Glutamatergic neuron (in vitro differentiated cells): Measurements from ENCODE around the gene MINDY3. TPM values are rescaled to one million over a fixed set of nuclear protein-coding genes. Genes with fewer than 3 reads are reported as not detected.

Source experiments
- DNase-seq: peaks from one replicate; pipeline ENCODE4 v3.0.0; 2022
- H3K27ac Mint-ChIP-seq: one replicate; pipeline ENCODE4 v1.8.0; 2020; ENCODE audit warnings: mild to moderate bottlenecking, mixed read lengths, inconsistent platforms; ENCODE audit not compliant: unreplicated experiment
- H3K27me3 Mint-ChIP-seq: one replicate; pipeline ENCODE4 v1.8.0; 2020; ENCODE audit warnings: mild to moderate bottlenecking, moderate library complexity, mixed read lengths, inconsistent platforms; ENCODE audit not compliant: unreplicated experiment
- H3K36me3 Mint-ChIP-seq: one replicate; pipeline ENCODE4 v1.8.0; 2020; ENCODE audit warnings: mild to moderate bottlenecking, mixed read lengths, inconsistent platforms; ENCODE audit not compliant: unreplicated experiment
- H3K4me1 Mint-ChIP-seq: one replicate; pipeline ENCODE4 v1.8.0; 2020; ENCODE audit warnings: mild to moderate bottlenecking, low read depth, mixed read lengths, inconsistent platforms; ENCODE audit not compliant: unreplicated experiment
- H3K4me3 Mint-ChIP-seq: one replicate; pipeline ENCODE4 v1.8.0; 2020; ENCODE audit warnings: mild to moderate bottlenecking, mixed read lengths, inconsistent platforms; ENCODE audit not compliant: unreplicated experiment
- H3K9me3 Mint-ChIP-seq: one replicate; pipeline ENCODE4 v1.8.0; 2020; ENCODE audit warnings: mild to moderate bottlenecking, moderate library complexity, mixed read lengths, inconsistent platforms; ENCODE audit not compliant: unreplicated experiment
- CTCF ChIP-seq: fragments of 200-600 bp; sonication (generic); IDR thresholded peaks from one replicate; pipeline ENCODE4 v1.5.0; 2021; ENCODE audit not compliant: partially characterized antibody, unreplicated experiment
- total RNA-seq: library from RNA; stranded (reverse); fragmentation: NEBNext Ultra II Directional; extraction: Animal tissue kit (Norgen Biotek cat#: 25700); gene quantifications from one replicate; pipeline ENCODE4 v1.2.1, GENCODE V29; 2021; ENCODE audit not compliant: unreplicated experiment

MINDY3 gene
- total RNA-seq, 1 donor from 2014 or later = 45.6 TPM

DNA sequence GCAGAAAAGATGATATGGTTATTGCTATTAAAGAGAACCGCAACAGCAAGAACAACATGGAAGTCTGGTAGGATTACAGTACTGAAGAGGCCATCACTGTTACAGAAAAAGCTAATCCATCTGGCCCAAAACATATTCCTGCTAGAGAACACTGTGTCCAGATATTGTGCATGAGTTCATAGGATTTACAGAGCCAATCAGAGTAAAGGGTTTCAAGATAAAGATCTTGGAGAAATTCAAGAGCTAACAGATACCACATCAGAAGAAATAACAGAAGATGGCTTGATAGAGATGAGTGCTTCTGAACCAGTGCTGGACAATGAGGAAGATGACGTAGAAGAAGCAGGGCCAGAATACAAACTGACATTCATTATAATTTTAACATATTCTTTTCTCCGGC is 58.7 kb downstream of the MINDY3 start:
- Mint-ChIP-seq H3K27ac (no peak overlapping the region), H3K27me3 (no peaks in the 10 kb centered on the region), H3K36me3 (no peaks in the 10 kb centered on the region), H3K4me1 (peaks cover 4% of the 10 kb centered on the region), H3K9me3 (no peaks in the 10 kb centered on the region), H3K4me3 (no peak overlapping the region)
- DNase-seq = no peak
- TF ChIP-seq CTCF = no peak

DNA sequence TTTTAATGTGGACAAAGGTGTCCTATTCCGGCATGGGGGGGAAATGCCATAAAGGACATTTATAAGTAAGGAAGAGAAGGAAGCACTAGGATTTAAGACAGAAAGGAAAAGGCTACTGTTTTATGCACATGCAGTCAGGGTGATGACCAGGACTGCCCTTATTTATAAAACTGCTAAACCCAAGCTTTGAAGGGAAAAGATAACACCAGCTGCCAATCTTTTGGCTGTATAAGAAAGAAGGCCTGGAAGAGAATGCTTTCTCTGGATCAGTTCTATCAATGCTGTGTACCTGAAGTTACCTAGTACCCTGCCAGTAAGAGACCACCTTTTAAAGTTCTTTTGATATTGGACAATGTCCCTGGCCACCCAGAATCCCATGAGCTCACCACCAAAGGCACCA is 59.2 kb downstream of the MINDY3 start:
- TF ChIP-seq CTCF = no peak
- Mint-ChIP-seq H3K27me3 (no peaks in the 10 kb centered on the region), H3K4me1 (peaks cover 4% of the 10 kb centered on the region), H3K27ac (no peak overlapping the region), H3K9me3 (no peaks in the 10 kb centered on the region), H3K36me3 (no peaks in the 10 kb centered on the region), H3K4me3 (no peak overlapping the region)
- no peak for DNase-seq

- Mint-ChIP-seq H3K4me1 (peaks cover under 1% of the 10 kb centered on the region), H3K27me3 (no peaks in the 10 kb centered on the region), H3K9me3 (no peaks in the 10 kb centered on the region), H3K27ac (no peak overlapping the region), H3K4me3 (no peak overlapping the region), H3K36me3 (no peaks in the 10 kb centered on the region)
- TF ChIP-seq CTCF = no peak
- DNase-seq = no peak
Observed at GRCh38 chr10:15797346-15797745, 63.0 kb downstream of the MINDY3 start.

DNA sequence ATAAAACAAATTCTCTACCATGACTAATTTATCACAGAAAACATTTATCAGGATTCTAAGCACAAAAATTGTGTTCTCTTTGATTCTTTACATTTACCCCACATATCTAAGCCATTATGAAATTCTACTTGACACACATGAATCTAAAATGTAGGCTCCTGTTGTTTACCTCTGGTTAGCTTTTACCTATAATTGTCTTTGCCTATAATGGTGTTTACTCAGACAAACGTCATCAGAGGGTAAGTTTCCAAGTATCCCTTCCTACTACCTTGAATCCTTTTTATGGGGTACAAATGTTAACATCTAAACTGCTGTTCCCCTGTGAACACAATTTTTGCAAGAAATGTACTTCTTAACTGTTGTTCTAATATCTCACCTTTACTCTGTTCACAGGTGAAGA is 63.5 kb downstream of the MINDY3 start:
- TF ChIP-seq CTCF = no peak
- Mint-ChIP-seq H3K9me3 (no peaks in the 10 kb centered on the region), H3K4me3 (no peak overlapping the region), H3K27ac (no peak overlapping the region), H3K27me3 (no peaks in the 10 kb centered on the region), H3K4me1 (peaks cover 4% of the 10 kb centered on the region), H3K36me3 (no peaks in the 10 kb centered on the region)
- DNase-seq = no peak

GRCh38 chr10:15796098-15796759 is 64.1 kb downstream of the MINDY3 start:
- no peak overlapping the region for H3K4me3 Mint-ChIP-seq
- no peaks in the 10 kb centered on the region for H3K27me3 Mint-ChIP-seq
- no peak for TF ChIP-seq CTCF
- peaks cover 9% of the 10 kb centered on the region for H3K4me1 Mint-ChIP-seq
- H3K36me3 Mint-ChIP-seq = no peaks in the 10 kb centered on the region
- no peak for DNase-seq
- no peak overlapping the region for H3K27ac Mint-ChIP-seq
- H3K9me3 Mint-ChIP-seq = no peaks in the 10 kb centered on the region
